ENCODE measurements around the gene NEIL1. TPM values are rescaled to one million over a fixed set of nuclear protein-coding genes. Genes with fewer than 3 reads are reported as not detected.
"Not testable (repeated sequence)": the region's sequence is repeated elsewhere in the genome, so short reads cannot be mapped to it uniquely, and the experiment has no call there.

Gene NEIL1
- total RNA-seq (2014; rRNA removed; shearing (Covaris generic)): 0.91 TPM in 1 of 2 replicates, not detected in the other

GRCh38 chr15:75346796-75347221 lies at the start of gene NEIL1:
Gene NEIL1, plus strand, starts transcription at chr15:75347039. Its CDS starts 1,867 bp downstream, at chr15:75348906.
- no peak for DNase-seq (ENCODE audit: low read depth)

- not testable (repeated sequence) for DNase-seq (ENCODE audit: low read depth)
Observed at GRCh38 chr15:75298541-75299310, 48.1 kb upstream of the NEIL1 start.

- DNase-seq (ENCODE audit: low read depth): not testable (repeated sequence)
Observed at GRCh38 chr15:75299311-75299688, 47.5 kb upstream of the NEIL1 start.

- DNase-seq (ENCODE audit: low read depth): not testable (repeated sequence)
Observed at GRCh38 chr15:75300026-75300425, 46.8 kb upstream of the NEIL1 start.

- DNase-seq (ENCODE audit: low read depth): no peak
Observed at GRCh38 chr15:75302318-75302717, 44.5 kb upstream of the NEIL1 start.

GRCh38 chr15:75302753-75303152 lies 44.1 kb upstream of the NEIL1 start:
- not testable (repeated sequence) for DNase-seq (ENCODE audit: low read depth)

- no peak for DNase-seq (ENCODE audit: low read depth)
Observed at GRCh38 chr15:75306188-75306587, 40.7 kb upstream of the NEIL1 start.

- peak; percentile 56 for DNase-seq (ENCODE audit: low read depth)
Observed at GRCh38 chr15:75307778-75308390, 39.0 kb upstream of the NEIL1 start.

- DNase-seq (ENCODE audit: low read depth): no peak
Observed at GRCh38 chr15:75309711-75310110, 37.1 kb upstream of the NEIL1 start.

GRCh38 chr15:75312548-75312947 lies 34.3 kb upstream of the NEIL1 start:
- DNase-seq (ENCODE audit: low read depth): peak; percentile 59

- no peak for DNase-seq (ENCODE audit: low read depth)
Observed at GRCh38 chr15:75313116-75313845, 33.6 kb upstream of the NEIL1 start.

- no peak for DNase-seq (ENCODE audit: low read depth)
Observed at GRCh38 chr15:75314552-75315290, 32.1 kb upstream of the NEIL1 start.

GRCh38 chr15:75319231-75319897 lies 27.5 kb upstream of the NEIL1 start:
- not testable (repeated sequence) for DNase-seq (ENCODE audit: low read depth)

- no peak for DNase-seq (ENCODE audit: low read depth)
Observed at GRCh38 chr15:75321711-75322110, 25.1 kb upstream of the NEIL1 start.

- no peak for DNase-seq (ENCODE audit: low read depth)
Observed at GRCh38 chr15:75325922-75326321, 20.9 kb upstream of the NEIL1 start.

- DNase-seq (ENCODE audit: low read depth): no peak
Observed at GRCh38 chr15:75327005-75327404, 19.8 kb upstream of the NEIL1 start.

- DNase-seq (ENCODE audit: low read depth): no peak
Observed at GRCh38 chr15:75327491-75327890, 19.3 kb upstream of the NEIL1 start.

GRCh38 chr15:75328493-75329314 lies 18.1 kb upstream of the NEIL1 start:
- DNase-seq (ENCODE audit: low read depth): no peak

GRCh38 chr15:75329571-75329970 lies 17.3 kb upstream of the NEIL1 start:
- DNase-seq (ENCODE audit: low read depth): no peak

- not testable (repeated sequence) for DNase-seq (ENCODE audit: low read depth)
Observed at GRCh38 chr15:75332093-75332492, 14.7 kb upstream of the NEIL1 start.

Data from M059J (cell line).